Breast epithelium (tissue), 4 donors: ENCODE data around the gene SLC26A2. TPM values are rescaled to one million over a fixed set of nuclear protein-coding genes. Genes with fewer than 3 reads are reported as not detected.
"Not testable (repeated sequence)": the region's sequence is repeated elsewhere in the genome, so short reads cannot be mapped to it uniquely, and the experiment has no call there.

Experiments
- DNase-seq, 2 donors: peaks; one replicate each; pipeline ENCODE4 v3.0.0-alpha.2; 2019; ENCODE audit warnings: low spot score in 2 of 2
- H3K27ac ChIP-seq, 2 donors: fragments of 200-600 bp; sonication (generic) in 1 of 2; one replicate each; pipeline ENCODE4 v1.5.1; 2016 to 2019; ENCODE audit warnings: mild to moderate bottlenecking in 1 of 2
- H3K27me3 ChIP-seq, 2 donors: fragments of 200-600 bp; sonication (generic) in 1 of 2; one replicate each; pipeline versions ENCODE4 v1.5.1 to v1.6.0; 2017 to 2019; ENCODE audit warnings: control low read depth in 1 of 2, mild to moderate bottlenecking in 1 of 2
- H3K36me3 ChIP-seq: fragments of 200-600 bp; one replicate; pipeline ENCODE4 v1.5.1; 2019
- H3K4me1 ChIP-seq, 2 donors: fragments of 200-600 bp; sonication (generic); one replicate each; pipeline ENCODE4 v1.5.1; 2016 to 2019; ENCODE audit warnings: control low read depth in 1 of 2
- H3K4me3 ChIP-seq, 3 donors: fragments of 200-600 bp; sonication (generic); 1 replicate in 2 of 3; 2 replicates in 1 of 3; pipeline ENCODE4 v1.5.1; 2016 to 2019; ENCODE audit warnings: mild to moderate bottlenecking in 3 of 3, moderate library complexity in 2 of 3
- H3K9me3 ChIP-seq, 2 donors: fragments of 200-600 bp; sonication (generic) in 1 of 2; one replicate each; pipeline ENCODE4 v1.5.1; 2016 to 2019; ENCODE audit warnings: control low read depth in 1 of 2
- POLR2A ChIP-seq: fragments of 450-650 bp; IDR thresholded peaks from one replicate; pipeline ENCODE4 v1.6.1; 2016; ENCODE audit warnings: antibody characterized with exemption, mild to moderate bottlenecking, moderate library complexity
- POLR2AphosphoS5 ChIP-seq, 3 donors: sonication (generic); formaldehyde crosslinking; IDR thresholded peaks; one replicate each; pipeline ENCODE4 v1.6.1; 2017; ENCODE audit warnings: antibody characterized with exemption in 3 of 3
- intact Hi-C: fragments of 100-400 bp; cut with DNase I; formaldehyde crosslinking; loops from one replicate; pipeline ENCODE4 v1.15.1; 2023; ENCODE audit warnings: low total_unique reads
- total RNA-seq, 3 donors: library from RNA; depleted of rRNA; stranded (reverse); fragments of >200 nt; gene quantifications; one replicate each; pipeline ENCODE4 v1.1.0, GENCODE V29; 2016
- TF ChIP-seq, protein P1 (sequence below), 3 donors: fragments of 450-650 bp; IDR thresholded peaks; one replicate each; pipeline ENCODE4 v1.5.1; 2016 to 2017; ENCODE audit warnings: antibody characterized with exemption in 3 of 3, mild to moderate bottlenecking in 3 of 3, moderate library complexity in 3 of 3

The SLC26A2 gene
- total RNA-seq, 3 donors from 2014 or later, result 10.6 to 103 (median 30.2) TPM

DNA sequence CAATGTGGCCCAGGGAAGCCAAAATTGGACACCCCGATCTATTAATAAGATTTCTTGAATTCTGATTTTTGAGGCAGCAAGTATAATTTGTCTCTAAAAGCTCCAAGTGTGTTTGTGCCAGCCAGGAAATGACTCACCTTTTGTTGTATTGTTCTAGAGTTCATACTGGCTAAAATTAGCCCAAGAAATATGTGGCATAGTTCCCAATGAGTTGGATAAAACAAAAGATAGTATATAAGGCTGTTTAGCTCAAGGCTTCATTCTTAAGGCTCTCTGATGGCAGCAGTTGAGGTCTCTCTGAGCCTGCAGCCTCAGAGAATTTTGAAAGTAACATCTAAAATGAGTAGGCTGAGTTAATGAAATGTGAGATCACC is 61.6 kb downstream of the SLC26A2 start:
- Histone ChIP-seq H3K4me1 (peaks cover 0 to 9% of the 10 kb centered on the region in 2 donors), H3K36me3 (peaks cover 7% of the 10 kb centered on the region), H3K4me3 (peak overlapping the region in 2 of 3 donors; percentile 18 to 21), H3K9me3 (no peaks in the 10 kb centered on the region), H3K27ac (peak overlapping the region; percentile 71 to 77), H3K27me3 (no peaks in the 10 kb centered on the region)
- no peak for TF ChIP-seq POLR2AphosphoS5 (IDR thresholded peaks at IDR 0.05)
- no peak for TF ChIP-seq POLR2A
- TF ChIP-seq, protein P1, sequence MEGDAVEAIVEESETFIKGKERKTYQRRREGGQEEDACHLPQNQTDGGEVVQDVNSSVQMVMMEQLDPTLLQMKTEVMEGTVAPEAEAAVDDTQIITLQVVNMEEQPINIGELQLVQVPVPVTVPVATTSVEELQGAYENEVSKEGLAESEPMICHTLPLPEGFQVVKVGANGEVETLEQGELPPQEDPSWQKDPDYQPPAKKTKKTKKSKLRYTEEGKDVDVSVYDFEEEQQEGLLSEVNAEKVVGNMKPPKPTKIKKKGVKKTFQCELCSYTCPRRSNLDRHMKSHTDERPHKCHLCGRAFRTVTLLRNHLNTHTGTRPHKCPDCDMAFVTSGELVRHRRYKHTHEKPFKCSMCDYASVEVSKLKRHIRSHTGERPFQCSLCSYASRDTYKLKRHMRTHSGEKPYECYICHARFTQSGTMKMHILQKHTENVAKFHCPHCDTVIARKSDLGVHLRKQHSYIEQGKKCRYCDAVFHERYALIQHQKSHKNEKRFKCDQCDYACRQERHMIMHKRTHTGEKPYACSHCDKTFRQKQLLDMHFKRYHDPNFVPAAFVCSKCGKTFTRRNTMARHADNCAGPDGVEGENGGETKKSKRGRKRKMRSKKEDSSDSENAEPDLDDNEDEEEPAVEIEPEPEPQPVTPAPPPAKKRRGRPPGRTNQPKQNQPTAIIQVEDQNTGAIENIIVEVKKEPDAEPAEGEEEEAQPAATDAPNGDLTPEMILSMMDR (IDR thresholded peaks at IDR 0.05), result no peak
- no peak for DNase-seq
- intact Hi-C loops, result no loop called here

- H3K4me3 ChIP-seq, result no peak overlapping the region
- peaks cover 0 to 9% of the 10 kb centered on the region in 2 donors for H3K4me1 ChIP-seq
- H3K9me3 ChIP-seq, result no peaks in the 10 kb centered on the region
- peaks cover 7% of the 10 kb centered on the region for H3K36me3 ChIP-seq
- H3K27me3 ChIP-seq, result no peaks in the 10 kb centered on the region
- TF ChIP-seq, protein P1 (IDR thresholded peaks at IDR 0.05), result no peak
- no peak for TF ChIP-seq POLR2A
- TF ChIP-seq POLR2AphosphoS5 (IDR thresholded peaks at IDR 0.05), result no peak
- intact Hi-C loops, result no loop called here
- no peak for DNase-seq
- H3K27ac ChIP-seq, result peak overlapping the region; percentile 71 to 77
Measured at GRCh38 chr5:150022681-150023080, 62.1 kb downstream of the SLC26A2 start.

DNA sequence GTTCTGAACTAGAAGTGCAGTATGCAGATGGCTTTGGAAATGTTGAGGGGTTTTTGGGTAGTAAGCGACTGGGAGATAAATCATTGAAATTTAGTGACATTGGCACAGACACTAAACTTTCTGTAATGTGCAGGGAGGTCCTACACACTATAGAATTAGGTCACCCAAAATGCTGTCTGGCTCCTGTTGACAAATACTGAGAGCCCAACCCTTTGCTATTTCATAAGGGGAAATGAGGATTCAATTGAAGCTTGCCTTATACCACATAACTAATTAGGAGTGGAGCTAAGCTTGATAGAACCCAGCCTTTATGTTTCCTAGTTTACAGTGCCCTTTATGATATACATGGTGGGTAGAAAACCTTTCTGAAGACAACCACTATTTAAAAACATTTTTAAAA is 62.6 kb downstream of the SLC26A2 start:
- no peak for DNase-seq
- intact Hi-C loops, result no loop called here
- H3K9me3 ChIP-seq, result no peaks in the 10 kb centered on the region
- no peak overlapping the region for H3K4me3 ChIP-seq
- peak overlapping the region; percentile 71 for H3K27ac ChIP-seq
- H3K4me1 ChIP-seq, result peaks cover 0 to 9% of the 10 kb centered on the region in 2 donors
- peaks cover 7% of the 10 kb centered on the region for H3K36me3 ChIP-seq
- no peaks in the 10 kb centered on the region for H3K27me3 ChIP-seq
- TF ChIP-seq POLR2A (no peak), POLR2AphosphoS5 (IDR thresholded peaks at IDR 0.05) (no peak)
- TF ChIP-seq, protein P1 (IDR thresholded peaks at IDR 0.05), result no peak

DNA sequence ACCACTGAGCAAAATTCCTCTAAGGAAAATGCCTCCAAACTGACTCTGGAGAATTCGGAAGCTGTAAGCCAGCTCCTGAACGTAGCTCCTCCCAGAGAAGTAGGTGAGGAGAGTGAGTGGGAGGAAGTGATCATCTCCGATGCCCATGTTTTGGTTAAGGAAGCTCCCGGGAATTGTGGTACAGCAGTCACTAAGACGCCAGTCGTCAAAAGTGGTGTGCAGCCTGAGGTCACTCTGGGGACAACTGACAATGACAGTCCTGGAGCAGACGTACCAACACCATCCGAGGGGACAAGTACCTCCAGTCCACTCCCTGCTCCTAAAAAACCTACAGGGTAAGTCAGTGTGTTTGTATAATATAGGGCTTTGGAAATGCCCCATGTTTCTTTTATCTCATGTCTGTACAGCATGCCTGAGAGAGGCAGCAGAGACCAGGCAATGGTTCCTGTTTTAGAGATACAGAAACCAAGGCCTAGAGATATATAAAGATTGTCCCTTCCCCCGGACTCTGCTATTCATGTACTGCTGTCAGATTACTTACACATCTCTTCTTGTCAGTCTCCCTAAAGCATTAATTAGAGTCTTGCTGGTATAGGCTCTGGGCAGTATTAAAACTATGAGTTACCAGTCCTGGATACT is 63.9 kb downstream of the SLC26A2 start:
- Histone ChIP-seq H3K27me3 (no peaks in the 10 kb centered on the region), H3K36me3 (peaks cover 7% of the 10 kb centered on the region), H3K4me3 (no peak overlapping the region), H3K27ac (peak overlapping the region; percentile 71 to 86), H3K9me3 (no peaks in the 10 kb centered on the region), H3K4me1 (peaks cover 0 to 9% of the 10 kb centered on the region in 2 donors)
- DNase-seq, result peak in 1 of 2 donors; percentile 46
- intact Hi-C loops, result no loop called here
- TF ChIP-seq POLR2AphosphoS5 (IDR thresholded peaks at IDR 0.05), result no peak
- TF ChIP-seq, protein P1 (IDR thresholded peaks at IDR 0.05), result no peak
- TF ChIP-seq POLR2A, result no peak

- Histone ChIP-seq H3K36me3 (peaks cover 7% of the 10 kb centered on the region), H3K9me3 (no peaks in the 10 kb centered on the region), H3K27me3 (no peaks in the 10 kb centered on the region), H3K27ac (peak overlapping the region; percentile 15 to 19), H3K4me3 (no peak overlapping the region), H3K4me1 (peaks cover 0 to 9% of the 10 kb centered on the region in 2 donors)
- intact Hi-C loops, result no loop called here
- no peak for TF ChIP-seq POLR2A
- TF ChIP-seq, protein P1 (IDR thresholded peaks at IDR 0.05), result no peak
- no peak for TF ChIP-seq POLR2AphosphoS5 (IDR thresholded peaks at IDR 0.05)
- DNase-seq, result no peak
Measured at GRCh38 chr5:150026682-150027172, 66.2 kb downstream of the SLC26A2 start.

GRCh38 chr5:150028047-150028446 is 67.5 kb downstream of the SLC26A2 start:
- H3K9me3 ChIP-seq, H3K4me1 ChIP-seq, intact Hi-C loops, H3K4me3 ChIP-seq, DNase-seq, H3K27ac ChIP-seq, H3K27me3 ChIP-seq: not testable (repeated sequence)
- H3K36me3 ChIP-seq, result peaks cover 16% of the 10 kb centered on the region
